Medulla oblongata (tissue), 1 donor: ENCODE results near the gene TELO2.

Source experiments
- DNase-seq: peaks from one replicate; pipeline ENCODE4 v3.0.0-alpha.2; 2015; ENCODE audit errors: extremely low spot score

TELO2 gene

GRCh38 chr16:1498899-1499676, 5.9 kb downstream of the TELO2 start:
- DNase-seq = no peak

- no peak for DNase-seq
Measured at GRCh38 chr16:1499756-1500464, 6.8 kb downstream of the TELO2 start.

GRCh38 chr16:1500465-1501150, 7.4 kb downstream of the TELO2 start:
- no peak for DNase-seq

GRCh38 chr16:1501630-1502029, 8.5 kb downstream of the TELO2 start:
- DNase-seq = no peak

DNA sequence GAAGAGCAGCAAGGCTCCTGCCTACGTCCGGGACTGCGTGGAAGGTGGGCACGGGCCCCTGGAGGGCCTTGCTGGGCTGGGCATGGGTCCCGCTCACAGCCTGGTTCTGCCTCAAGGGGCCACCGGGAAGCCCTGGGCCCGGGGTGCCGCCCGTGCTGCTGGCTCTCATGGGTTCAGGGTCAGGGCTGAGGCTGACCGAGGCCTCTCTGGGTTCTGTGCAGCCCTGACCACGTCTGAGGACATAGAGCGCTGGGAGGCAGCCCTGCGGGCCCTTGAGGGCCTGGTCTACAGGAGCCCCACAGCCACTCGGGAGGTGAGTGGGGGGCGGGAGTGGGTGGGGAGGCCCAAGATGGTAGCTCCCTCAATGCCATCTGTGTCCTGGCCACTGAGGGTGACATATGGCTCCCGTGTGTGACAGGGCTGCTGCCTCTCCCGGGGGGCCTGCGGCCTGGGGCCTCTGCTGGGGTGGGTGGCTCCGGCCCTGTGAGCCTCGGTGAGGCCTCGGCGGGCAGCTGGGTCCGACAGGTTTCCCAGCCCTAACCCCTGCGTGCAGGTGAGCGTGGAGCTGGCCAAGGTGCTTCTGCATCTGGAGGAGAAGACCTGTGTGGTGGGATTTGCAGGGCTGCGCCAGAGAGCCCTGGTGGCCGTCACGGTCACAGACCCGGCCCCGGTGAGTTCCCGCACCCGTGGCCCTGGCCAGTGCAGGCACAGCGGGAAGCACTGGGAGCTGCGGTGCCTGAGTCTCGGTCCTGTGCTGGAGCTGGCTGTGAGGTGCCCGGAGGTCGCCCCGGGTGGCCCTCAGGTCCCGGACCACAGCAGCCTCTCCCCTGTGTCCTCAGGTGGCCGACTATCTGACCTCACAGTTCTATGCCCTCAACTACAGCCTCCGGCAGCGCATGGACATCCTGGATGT, 9.2 kb downstream of the TELO2 start:
- no peak for DNase-seq

DNA sequence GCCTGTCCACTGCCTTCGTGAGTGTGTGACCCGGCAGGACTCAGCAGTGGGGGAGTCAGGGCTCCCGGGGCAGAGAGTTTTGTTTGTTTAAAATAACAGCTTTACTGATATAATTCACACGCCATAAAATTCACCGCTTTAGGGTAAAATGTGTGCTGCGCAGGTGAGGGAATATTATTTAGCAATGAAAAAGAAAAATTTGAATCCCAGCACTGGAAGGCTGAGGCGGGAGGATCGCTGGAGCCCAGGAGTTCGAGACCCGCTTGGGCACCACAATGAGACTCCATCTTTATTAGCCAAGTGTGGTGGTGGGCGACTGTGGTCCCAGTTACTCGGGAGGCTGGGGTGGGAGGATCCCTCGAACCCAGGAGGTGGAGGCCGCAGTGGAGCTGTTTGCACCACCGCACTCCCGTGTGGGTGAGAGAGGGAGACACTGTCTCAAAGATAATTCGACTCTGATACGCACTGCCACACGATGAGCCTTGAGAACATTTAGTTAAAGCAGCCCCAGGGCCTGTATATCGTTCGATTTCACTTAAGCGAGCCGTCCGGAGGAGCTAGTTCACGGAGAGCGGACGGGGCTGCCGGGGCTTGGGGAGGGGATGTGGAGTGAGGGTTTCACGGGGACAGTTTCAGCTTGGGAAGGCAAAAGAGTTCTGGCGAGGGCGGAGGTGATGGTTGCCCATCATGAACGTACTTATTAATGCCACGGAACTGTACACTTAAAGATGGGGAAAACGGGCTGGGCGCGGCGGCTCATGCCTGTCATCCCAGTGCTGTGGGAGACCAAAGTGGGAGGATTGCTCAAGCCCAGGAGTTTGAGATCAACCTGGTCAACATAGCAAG, 10.2 kb downstream of the TELO2 start:
- DNase-seq = no peak

- no peak for DNase-seq
Measured at GRCh38 chr16:1505073-1505844, 12.1 kb downstream of the TELO2 start.

DNA sequence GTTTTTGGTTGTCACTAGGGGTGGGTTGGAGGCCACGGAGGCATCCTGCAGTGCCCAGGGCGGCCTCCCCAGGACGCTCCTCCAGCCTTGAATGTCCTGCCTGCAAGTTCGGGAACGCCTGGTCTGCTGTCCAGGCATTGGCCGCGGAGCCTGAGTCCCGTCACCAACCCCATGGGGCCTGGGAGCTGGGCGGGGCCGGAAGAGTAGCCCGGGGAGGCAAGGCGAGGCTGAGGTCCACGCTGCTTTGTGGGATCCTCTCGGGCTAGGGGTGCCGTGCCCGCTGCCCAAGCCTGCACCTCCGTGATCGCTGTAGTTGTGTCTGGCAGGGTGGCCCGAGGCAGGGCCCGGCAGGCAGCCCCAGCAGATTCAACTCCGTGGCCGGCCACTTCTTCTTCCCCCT, 12.8 kb downstream of the TELO2 start:
- no peak for DNase-seq

GRCh38 chr16:1506494-1507213, 13.5 kb downstream of the TELO2 start:
- DNase-seq = no peak

DNA sequence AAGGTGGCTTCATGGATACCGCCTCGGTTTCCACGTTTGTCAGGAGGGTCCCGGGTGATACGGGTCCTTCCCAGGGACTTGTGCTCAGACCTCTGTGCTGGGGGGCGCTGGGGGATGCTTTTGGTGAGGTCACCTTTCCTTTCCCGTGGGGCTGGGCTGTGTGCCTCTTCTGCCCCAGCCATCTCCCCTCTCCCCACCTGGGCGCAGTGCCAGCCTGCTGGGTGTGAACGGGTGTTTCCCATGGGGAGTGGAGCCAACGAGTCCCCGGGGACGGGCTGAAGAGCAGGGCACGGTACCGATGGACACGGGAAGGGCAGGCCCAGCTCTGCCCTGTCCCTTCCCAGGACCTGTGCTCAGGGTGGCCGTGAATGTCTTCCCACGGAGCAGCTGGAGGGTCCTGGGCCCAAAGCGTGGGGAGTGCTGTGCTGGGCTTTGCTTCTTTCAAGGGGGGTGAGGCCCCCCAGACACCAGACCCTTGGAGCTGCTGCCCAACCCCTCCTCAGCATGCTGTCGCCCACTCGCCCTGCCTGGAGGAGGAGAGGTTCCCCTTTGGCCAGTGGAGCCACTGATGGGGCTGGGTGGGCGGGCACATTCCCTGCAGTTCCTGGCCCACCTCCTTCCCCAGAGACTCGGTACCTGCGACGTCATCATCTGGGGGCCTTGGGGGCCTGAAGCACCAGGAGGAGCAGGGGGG, 15.5 kb downstream of the TELO2 start:
- DNase-seq = no peak

- DNase-seq = no peak
Measured at GRCh38 chr16:1509307-1510221, 16.4 kb downstream of the TELO2 start.

DNA sequence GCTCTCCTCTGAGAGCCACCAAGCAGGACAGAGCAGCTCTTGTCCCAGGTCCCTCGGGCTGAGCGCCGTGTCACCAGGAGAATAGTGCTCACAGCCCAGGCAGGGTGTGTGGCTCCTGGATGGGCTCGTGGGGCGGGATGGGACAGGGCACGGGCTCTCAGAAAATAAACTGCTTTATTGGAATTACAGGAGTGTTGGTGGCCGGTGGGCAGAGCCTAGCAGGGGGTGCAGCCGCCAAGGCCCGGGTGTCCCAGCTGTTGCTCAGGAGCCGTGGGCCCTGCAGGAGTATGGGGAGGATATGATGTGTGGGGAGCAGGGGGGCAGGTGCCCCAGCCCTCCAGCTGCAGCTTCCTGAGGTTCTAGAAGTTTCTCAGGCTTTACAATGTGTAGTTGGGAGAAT, 17.1 kb downstream of the TELO2 start:
- DNase-seq = no peak

- DNase-seq = no peak
Measured at GRCh38 chr16:1510941-1511351, 17.8 kb downstream of the TELO2 start.

DNA sequence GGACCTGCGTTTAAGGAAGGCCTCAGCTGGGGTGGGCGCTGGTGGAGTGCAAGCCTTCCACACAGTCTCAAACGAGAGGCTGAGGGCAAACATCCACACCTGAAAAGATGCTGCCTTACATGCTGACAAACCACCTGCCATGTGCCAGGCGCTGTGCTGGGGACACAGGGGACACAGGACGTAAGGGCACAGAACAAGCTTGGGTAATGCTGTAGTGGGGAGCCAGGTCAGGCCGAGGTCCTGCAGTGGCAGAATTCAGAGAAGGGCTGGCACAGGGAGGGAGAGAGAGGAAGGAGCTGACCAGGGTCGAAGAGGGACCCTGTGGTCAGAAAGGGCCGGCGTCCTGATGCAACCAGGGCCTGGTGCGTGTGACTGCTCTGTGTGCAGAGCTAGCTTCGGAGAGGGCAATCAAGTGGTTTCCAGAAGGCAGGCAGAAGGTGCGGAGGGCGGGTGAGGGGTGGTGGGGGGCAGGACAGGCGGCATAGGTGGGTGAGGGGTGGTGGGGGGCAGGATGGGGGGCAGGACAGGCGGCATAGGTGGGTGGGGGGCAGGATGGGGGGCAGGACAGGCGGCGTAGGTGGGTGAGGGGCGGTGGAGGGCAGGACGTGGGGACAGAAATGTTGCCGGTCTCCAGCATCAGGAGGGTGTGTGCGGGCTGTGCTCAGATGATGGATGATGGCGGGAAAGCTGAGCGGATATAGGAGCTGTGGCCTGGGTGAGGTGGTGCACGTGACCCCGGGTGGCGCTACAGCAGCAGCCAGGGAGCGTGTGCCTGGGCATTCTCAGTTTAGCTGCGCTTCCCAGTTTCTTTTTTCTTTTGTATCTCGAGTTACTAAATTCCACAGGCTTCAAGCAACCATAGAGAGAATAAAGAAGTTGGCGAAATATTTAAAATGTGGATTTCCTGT, 18.8 kb downstream of the TELO2 start:
- DNase-seq = no peak

GRCh38 chr16:1512774-1513173, 19.6 kb downstream of the TELO2 start:
- DNase-seq = no peak

- no peak for DNase-seq
Measured at GRCh38 chr16:1514507-1514906, 21.3 kb downstream of the TELO2 start.
